NCI-H226 (cell line): Measurements from ENCODE around the gene INAFM2.

Source experiments
- DNase-seq: peaks from one replicate; pipeline ENCODE4 v3.0.0-alpha.2; 2015

INAFM2 gene

DNA sequence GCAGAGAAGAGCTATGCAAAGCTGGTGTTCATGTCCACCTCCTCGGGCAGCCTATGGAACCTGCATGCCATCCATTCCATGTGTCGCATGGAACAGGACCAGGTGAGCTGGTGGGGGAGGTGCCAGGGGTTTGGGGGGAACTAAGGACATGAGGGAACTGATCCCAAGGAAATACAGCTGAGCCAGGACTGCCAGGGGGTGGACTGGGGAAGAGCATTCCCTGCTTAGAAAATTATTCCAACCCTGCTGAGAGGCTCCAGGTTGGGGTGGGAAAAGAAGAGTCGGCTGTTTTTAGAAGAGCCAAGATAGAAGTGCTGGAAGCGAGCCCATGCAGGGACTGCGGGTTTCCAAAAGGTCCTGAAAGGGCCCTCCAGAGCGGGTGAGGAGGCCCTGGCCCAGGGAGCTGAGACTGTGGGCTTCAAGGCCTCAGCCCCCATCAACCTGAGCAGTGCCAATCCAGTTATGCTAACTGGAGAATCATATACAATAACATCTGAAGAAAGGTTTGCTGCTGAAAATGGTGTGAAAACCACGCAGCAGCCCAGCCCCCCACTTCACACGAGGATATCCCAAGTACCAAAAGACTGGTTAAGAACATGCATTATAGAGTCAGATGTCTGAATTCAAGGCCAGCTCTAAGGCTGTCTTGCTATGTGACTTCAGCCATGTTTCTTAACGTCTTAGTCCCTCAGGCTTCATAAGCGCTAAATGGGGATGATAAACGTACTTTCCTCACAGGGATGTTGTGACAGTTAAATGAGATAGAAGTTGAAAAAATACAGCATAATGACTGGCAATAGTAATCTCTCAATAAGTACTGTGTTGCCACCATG is 42.3 kb downstream of the INAFM2 start:
- no peak for DNase-seq

DNA sequence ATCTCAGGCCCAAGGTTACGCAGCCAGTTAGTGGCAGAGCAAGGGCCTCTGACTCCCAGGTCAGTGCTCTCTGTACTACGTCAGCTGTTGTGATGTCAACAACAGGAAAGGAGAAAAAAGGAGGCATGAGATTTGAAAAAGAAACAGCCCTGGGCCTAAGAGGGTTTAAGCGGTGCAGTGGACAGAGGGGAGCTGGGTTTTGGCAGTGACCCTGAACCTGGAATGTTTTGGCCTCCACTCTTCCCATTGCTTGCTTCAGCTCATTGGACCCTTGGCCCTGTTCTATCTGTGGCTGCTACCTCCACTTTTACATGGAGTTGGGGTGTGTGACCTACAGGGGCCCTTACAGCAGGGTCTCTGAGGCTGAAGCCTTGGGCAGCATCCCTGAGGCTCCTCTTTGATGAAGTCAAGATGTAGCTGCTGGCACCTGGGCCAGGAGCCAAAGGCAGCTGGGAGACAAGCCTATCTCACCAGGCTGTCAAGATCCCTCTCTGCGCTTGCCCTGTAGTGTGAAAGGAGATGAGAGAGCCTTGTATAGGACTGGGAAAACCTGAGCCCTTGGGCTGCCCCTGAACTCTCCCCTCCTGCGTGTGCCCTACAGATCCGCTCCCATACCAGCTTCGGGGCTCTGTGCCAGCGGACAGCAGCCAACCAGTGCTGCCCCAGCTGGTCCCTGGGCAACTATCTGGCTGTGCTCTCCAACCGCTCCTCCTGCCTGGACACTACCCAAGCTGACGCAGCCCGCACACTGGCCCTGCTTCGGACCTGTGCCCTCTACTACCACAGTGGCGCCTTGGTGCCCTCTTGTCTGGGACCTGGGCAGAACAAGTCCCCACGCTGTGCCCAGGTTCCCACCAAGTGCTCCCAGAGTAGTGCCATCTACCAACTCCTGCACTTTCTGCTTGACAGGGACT is 43.2 kb downstream of the INAFM2 start:
- DNase-seq = no peak

DNA sequence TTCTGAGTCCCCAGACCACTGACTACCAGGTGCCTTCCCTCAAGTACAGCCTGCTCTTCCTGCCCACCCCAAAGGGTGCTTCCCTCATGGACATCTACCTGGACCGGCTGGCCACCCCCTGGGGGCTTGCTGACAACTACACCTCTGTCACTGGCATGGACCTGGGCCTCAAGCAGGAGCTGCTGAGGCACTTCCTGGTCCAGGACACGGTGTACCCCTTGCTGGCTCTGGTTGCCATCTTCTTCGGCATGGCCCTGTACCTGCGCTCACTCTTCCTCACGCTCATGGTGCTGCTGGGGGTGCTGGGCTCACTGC is 43.8 kb downstream of the INAFM2 start:
- no peak for DNase-seq

DNA sequence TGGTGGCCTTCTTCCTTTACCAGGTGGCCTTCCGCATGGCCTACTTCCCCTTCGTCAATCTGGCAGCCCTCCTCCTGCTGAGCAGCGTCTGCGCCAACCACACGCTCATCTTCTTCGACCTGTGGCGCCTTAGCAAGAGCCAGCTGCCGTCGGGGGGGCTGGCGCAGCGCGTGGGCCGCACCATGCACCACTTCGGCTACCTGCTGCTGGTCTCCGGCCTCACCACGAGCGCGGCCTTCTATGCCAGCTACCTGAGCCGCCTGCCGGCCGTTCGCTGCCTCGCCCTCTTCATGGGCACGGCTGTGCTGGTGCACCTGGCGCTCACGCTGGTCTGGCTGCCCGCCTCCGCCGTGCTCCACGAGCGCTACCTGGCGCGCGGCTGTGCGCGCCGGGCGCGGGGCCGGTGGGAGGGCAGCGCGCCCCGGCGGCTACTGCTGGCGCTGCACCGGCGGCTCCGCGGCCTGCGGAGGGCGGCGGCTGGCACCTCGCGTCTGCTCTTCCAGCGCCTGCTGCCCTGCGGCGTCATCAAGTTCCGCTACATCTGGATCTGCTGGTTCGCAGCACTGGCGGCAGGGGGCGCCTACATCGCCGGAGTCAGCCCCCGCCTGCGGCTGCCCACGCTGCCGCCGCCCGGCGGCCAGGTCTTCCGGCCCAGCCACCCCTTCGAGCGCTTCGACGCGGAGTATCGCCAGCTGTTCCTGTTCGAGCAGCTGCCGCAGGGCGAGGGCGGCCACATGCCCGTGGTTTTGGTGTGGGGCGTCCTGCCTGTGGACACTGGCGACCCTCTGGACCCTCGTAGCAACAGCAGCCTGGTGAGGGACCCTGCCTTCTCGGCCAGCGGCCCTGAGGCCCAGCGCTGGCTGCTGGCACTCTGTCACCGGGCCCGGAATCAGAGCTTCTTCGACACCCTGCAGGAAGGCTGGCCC is 44.5 kb downstream of the INAFM2 start:
- DNase-seq = peak; percentile 78

DNA sequence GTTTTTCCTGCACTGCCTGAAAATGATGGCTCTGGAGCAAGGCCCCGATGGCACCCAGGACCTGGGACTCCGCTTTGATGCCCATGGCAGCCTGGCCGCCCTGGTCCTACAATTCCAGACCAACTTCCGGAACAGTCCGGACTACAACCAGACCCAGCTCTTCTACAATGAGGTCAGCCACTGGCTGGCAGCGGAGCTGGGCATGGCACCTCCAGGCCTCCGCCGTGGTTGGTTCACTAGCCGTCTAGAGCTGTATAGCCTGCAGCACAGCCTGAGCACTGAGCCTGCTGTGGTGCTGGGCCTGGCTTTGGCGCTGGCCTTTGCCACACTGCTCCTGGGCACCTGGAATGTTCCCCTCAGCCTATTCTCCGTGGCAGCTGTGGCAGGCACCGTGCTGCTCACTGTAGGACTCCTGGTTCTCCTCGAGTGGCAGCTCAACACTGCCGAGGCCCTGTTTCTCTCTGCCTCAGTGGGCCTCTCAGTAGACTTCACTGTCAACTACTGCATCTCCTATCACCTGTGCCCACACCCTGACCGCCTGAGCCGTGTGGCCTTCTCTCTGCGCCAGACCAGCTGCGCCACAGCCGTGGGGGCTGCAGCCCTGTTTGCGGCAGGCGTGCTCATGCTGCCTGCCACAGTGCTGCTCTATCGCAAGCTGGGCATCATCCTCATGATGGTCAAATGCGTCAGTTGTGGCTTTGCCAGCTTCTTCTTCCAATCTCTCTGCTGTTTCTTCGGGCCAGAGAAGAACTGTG is 45.4 kb downstream of the INAFM2 start:
- no peak for DNase-seq

DNA sequence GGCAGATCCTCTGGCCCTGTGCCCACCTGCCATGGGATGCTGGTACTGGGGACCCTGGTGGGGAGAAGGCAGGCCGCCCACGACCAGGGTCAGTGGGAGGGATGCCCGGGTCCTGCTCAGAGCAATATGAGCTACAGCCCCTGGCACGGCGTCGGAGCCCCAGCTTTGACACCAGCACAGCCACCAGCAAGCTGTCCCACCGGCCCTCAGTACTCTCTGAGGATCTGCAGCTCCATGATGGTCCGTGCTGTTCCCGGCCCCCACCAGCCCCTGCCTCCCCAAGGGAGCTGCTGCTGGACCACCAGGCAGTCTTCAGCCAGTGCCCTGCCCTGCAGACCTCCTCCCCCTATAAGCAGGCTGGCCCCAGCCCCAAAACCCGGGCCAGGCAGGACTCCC is 46.0 kb downstream of the INAFM2 start:
- DNase-seq = no peak

DNA sequence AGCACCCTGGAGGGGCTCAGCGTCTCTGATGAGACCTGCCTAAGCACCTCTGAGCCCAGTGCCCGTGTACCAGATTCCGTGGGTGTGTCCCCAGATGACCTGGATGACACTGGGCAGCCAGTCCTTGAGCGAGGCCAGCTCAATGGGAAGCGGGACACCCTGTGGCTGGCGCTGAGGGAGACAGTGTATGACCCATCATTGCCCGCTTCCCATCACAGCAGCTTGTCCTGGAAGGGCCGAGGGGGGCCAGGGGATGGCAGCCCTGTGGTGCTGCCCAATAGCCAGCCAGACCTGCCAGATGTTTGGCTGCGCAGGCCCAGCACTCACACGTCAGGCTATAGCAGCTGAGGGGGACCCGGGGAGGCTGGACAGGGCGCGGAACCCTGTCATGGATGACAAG is 46.5 kb downstream of the INAFM2 start:
- no peak for DNase-seq

DNA sequence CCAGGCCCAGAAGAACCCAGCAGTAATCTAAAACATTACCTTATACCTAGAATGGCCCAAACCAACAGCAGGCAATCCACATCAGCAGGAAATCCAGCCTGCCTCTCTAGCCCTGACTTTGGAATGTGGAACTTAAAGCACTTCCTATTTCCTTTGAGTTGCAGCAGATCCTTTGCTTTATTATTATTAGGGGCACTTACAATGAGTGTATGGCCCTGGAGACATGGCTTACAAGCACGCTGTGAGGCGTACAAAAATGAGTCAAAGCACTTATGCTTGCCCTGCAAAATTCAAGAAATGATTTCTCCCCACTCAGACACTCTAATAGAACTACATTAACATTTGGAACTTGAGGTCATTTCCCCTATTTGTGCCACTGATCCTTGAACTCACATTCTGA is 49.5 kb downstream of the INAFM2 start:
- DNase-seq = no peak
